Subcutaneous adipose tissue (tissue), 4 donors: ENCODE results near the gene LMO1. TPM values are rescaled to one million over a fixed set of nuclear protein-coding genes. Genes with fewer than 3 reads are reported as not detected.

Experiments used
- total RNA-seq, 4 donors: library from RNA; depleted of rRNA; stranded (reverse); fragments of >200 nt; gene quantifications; one replicate each; pipeline ENCODE4 v1.1.0, GENCODE V29; 2016
- TF ChIP-seq, protein P1 (sequence below): fragments of 450-650 bp; IDR thresholded peaks from one replicate; pipeline ENCODE4 v1.5.1; 2016; ENCODE audit warnings: low read depth, mild to moderate bottlenecking, control low read depth, antibody characterized with exemption, moderate library complexity

Gene LMO1
- total RNA-seq, 4 donors from 2014 or later: not detected

DNA sequence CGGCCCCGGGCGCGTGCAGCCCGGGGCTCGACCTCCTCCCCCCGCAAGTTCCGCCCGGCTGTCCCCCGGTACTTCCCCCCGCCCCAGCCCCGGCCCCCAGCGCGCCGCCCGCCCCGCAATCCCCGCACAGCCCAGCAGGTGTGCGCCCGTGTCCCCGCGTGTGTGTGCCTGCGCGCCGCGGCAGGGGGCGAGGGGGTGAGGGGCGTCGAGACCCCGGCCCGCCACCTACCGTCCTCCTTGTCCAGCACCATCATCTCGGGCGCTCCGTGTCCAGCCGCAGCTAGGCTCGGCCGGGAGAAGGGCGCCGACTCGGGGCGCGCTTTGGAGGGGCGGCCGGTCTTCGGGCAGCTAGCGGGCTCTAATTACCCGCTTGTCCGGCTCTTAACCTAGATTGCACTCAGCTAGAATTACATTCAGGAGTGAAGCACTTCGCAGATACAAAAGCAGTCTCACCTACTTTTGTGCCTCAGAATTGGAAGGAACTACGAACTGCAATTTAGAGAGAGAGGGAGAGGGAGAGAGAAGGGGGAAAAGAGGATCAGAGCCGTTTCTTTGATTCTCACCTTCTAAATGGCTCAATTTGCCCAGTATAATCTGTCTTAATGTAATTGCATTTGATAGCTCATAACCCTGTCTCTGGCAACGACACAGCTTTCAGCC lies 439 bp downstream of the LMO1 start:
- TF ChIP-seq, protein P1, sequence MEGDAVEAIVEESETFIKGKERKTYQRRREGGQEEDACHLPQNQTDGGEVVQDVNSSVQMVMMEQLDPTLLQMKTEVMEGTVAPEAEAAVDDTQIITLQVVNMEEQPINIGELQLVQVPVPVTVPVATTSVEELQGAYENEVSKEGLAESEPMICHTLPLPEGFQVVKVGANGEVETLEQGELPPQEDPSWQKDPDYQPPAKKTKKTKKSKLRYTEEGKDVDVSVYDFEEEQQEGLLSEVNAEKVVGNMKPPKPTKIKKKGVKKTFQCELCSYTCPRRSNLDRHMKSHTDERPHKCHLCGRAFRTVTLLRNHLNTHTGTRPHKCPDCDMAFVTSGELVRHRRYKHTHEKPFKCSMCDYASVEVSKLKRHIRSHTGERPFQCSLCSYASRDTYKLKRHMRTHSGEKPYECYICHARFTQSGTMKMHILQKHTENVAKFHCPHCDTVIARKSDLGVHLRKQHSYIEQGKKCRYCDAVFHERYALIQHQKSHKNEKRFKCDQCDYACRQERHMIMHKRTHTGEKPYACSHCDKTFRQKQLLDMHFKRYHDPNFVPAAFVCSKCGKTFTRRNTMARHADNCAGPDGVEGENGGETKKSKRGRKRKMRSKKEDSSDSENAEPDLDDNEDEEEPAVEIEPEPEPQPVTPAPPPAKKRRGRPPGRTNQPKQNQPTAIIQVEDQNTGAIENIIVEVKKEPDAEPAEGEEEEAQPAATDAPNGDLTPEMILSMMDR: no peak

DNA sequence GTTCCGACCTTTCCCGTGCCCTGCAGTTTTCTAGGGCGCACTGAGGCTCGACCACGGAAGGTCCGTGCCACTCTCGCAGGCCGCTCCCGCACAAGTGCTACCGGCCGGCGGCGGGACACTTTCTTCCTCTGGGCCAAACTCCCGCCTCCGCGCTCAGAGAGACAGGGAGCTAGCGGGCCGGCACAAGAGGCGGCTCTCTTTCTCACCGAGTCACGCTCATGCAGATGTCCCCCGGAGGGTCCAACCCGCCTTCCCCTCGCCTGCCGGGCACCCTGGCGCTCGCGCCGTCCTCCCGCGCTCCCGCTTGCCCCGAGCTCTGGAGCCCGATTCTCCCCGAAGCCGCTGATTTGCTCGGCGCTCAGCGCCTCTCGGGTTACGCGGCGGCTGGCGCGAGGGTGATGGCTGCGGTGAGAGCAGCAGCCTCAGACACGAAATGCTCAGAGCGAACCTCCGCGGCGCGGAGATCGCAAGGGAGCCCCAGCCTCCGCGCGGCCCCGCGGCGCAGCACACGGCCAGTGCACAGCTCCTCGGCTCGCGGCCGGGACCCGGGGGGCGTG lies 1.0 kb downstream of the LMO1 start:
- TF ChIP-seq, protein P1: no peak

DNA sequence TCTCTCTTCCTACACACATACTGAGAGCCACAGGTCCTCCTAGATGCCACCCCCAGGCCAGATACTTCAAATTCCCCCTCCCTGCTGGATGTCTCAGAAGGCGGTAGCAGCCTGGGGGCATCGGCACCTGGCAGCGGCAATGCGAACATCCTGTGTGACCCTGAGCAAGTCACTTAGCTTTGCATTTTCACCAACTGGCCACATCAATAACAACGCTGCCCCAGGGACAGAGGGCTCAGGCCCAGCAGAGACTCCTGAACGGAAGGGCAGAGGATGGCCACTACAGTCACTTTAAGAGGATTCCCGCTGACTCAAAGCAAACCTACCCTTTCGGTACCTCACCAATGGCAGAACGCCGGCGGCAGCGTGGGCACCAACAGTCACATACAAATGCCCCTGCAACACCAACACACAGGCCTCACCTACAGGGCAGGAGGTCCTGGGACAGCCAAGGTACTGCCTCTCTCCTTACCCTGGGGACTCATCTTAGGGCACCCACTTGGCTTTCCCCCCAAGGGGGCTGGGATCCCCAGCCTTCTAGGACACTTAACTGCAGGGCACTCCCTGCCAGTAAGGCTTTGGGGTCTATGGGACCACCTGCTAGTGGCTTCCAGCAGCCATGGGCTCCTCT lies 1.6 kb downstream of the LMO1 start:
- TF ChIP-seq, protein P1: no peak

DNA sequence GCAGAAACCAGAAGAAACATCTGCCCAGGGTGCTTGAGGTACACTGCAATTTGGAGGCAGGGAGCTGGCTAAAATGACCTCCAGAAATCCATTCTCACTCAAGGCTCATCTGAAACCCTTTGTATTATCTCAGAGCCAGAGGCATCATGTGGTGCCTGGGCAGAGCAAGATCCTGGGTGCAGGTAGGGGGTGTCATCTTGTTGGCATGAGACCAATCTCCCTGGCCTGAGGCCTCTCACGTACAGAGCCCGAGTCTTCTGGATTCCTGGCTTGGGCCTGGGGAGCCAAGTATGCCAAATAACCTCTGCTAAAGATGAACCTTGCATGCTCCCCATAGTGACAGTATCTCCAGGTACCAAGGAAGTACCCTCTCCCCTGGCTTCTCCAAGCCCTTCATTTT lies 2.4 kb downstream of the LMO1 start:
- TF ChIP-seq, protein P1: no peak

DNA sequence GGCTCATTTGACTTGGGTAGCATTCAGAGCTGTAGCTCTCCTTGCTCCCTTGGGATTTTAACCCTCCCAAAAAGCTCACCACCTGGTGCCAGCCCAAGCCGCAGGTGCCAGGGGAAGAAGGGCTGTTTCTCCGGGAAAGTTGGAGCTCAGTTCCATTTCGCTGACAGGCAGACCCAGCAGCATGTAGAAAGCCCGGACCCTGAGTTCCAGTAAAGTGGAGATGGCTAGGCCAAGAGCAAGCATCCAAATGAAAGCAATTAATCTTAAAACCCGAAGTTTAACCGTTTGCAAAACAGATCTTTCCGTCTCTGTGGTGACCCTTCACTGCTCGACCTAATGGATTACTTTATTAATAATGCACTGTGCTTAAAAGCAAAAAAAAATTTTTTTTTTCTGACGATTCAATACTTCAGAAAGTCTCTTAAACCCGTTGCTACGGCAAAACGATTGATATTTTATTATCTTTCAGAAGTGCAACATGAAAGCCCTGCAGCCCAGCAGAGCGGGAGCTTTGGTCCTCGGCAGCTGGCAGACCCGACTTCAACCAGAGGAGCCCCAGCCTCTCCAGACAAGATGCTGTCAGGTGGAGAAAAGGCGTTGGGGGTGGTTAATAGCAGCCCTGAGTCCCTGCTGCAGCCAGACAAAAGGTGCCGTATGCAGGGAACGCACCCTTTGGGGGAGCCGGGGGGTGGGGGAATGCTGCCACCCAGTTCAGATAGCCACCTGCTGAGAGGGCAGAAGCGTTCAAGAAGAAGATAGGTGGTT lies 3.3 kb downstream of the LMO1 start:
- TF ChIP-seq, protein P1: no peak

DNA sequence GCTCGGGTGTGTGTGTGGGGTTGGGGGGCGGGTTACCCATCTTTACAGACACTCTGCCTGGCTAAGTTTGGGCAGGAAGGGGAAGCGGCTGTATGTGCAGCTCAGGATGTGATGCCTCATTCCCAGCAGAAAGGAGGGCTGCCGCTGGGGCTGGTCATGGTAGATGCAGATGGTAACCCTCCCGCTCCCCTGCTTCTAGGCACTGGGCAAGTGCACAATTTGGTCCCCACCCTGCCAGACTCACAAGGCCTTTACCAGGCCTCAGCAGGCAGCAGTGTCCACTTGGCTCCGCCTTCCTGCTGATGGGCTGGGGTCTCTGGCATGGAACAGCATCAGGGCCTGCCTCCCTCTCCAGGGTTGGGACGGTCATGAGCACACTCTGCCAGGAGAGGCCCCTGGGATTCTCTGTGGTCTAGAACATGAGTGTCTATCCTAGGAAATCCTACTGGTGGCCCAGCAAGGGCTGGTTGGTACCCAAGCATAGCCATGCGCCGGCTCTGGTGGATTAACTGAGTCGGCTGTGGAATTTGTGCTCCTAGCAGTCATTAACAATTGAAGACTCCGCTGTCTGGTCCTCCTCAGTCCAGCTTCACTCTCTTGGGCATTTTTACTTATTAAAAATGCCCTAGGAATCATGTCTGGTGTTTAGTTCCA lies 4.2 kb downstream of the LMO1 start:
- TF ChIP-seq, protein P1: no peak
